Calu3 (cell line): ENCODE results near the gene ANXA4. TPM values are rescaled to one million over a fixed set of nuclear protein-coding genes. Genes with fewer than 3 reads are reported as not detected.

Experiments used
- BruUV-seq: library from RNA; stranded (reverse); fragments of 400-500 nt; replicated peaks from 2 replicates; lab custom pipeline; 2021; lab: Mats Ljungman, UMichigan
- CTCF ChIA-PET: fragments of 300-600 bp; sonication (Branson Sonifier 250); formaldehyde crosslinking; loops from one replicate; lab custom pipeline; 2022; ENCODE audit warnings: antibody characterized with exemption; lab: Charles Lee
- DNase-seq: peaks from one replicate; pipeline ENCODE4 v3.0.0; 2022
- H3K27ac Mint-ChIP-seq: one replicate; pipeline ENCODE4 v1.8.0; 2022; ENCODE audit warnings: mixed read lengths; ENCODE audit not compliant: unreplicated experiment
- H3K27me3 Mint-ChIP-seq: one replicate; pipeline ENCODE4 v1.8.0; 2022; ENCODE audit warnings: mixed read lengths; ENCODE audit not compliant: unreplicated experiment
- H3K36me3 Mint-ChIP-seq: one replicate; pipeline ENCODE4 v1.8.0; 2022; ENCODE audit warnings: mild to moderate bottlenecking, moderate library complexity, mixed read lengths; ENCODE audit not compliant: insufficient read depth, unreplicated experiment
- H3K4me1 Mint-ChIP-seq: one replicate; pipeline ENCODE4 v1.8.0; 2022; ENCODE audit warnings: mild to moderate bottlenecking, low read depth, mixed read lengths; ENCODE audit not compliant: unreplicated experiment
- H3K4me3 Mint-ChIP-seq: one replicate; pipeline ENCODE4 v1.8.0; 2022; ENCODE audit warnings: mild to moderate bottlenecking, low read depth, moderate library complexity, mixed read lengths; ENCODE audit not compliant: unreplicated experiment
- H3K9me3 Mint-ChIP-seq: one replicate; pipeline ENCODE4 v1.8.0; 2022; ENCODE audit warnings: low read depth, mixed read lengths; ENCODE audit not compliant: unreplicated experiment
- intact Hi-C: fragments of 100-400 bp; cut with micrococcal nuclease; formaldehyde crosslinking; loops from one replicate; pipeline ENCODE4 v1.10.0; 2022; ENCODE audit not compliant: unreplicated experiment
- total RNA-seq: library from RNA; stranded (reverse); gene quantifications from 2 replicates; pipeline ENCODE4 v1.2.3, GENCODE V29; 2022
- TF ChIP-seq, protein P1 (sequence below): fragments of 200-600 bp; IDR thresholded peaks from one replicate; pipeline ENCODE4 v1.8.0; 2022; ENCODE audit warnings: antibody characterized with exemption; ENCODE audit not compliant: unreplicated experiment

Gene ANXA4
- total RNA-seq, 1 experiment from 2014 or later = 1,439 TPM

DNA sequence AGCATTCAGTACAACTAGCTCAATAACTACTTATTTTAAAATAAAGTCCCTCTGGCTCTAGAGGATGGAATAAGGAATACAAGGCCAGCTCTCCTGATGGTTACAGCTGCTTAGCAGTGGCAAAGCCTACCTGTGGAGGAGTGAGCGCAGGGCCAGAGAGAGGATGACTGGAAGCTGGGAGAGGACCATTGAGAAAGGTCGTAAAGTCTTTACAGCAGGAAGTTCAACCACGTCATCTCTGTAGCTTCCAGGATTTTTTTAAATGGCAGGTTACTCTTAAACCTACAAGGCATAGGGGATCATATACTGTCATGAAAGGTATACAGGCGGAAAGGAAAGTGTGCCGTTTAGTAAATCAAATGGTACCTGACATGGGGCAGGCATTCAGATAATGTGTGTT lies 26.3 kb downstream of the ANXA4 start:
- TF ChIP-seq, protein P1, sequence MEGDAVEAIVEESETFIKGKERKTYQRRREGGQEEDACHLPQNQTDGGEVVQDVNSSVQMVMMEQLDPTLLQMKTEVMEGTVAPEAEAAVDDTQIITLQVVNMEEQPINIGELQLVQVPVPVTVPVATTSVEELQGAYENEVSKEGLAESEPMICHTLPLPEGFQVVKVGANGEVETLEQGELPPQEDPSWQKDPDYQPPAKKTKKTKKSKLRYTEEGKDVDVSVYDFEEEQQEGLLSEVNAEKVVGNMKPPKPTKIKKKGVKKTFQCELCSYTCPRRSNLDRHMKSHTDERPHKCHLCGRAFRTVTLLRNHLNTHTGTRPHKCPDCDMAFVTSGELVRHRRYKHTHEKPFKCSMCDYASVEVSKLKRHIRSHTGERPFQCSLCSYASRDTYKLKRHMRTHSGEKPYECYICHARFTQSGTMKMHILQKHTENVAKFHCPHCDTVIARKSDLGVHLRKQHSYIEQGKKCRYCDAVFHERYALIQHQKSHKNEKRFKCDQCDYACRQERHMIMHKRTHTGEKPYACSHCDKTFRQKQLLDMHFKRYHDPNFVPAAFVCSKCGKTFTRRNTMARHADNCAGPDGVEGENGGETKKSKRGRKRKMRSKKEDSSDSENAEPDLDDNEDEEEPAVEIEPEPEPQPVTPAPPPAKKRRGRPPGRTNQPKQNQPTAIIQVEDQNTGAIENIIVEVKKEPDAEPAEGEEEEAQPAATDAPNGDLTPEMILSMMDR = no peak
- no peak for DNase-seq
- intact Hi-C loops = no loop called here
- H3K4me1 Mint-ChIP-seq = peaks cover 98% of the 10 kb centered on the region
- peak overlapping the region; percentile 97 for H3K27ac Mint-ChIP-seq
- no peaks in the 10 kb centered on the region for H3K9me3 Mint-ChIP-seq
- H3K4me3 Mint-ChIP-seq = peak overlapping the region; percentile 46
- H3K27me3 Mint-ChIP-seq = no peaks in the 10 kb centered on the region
- BruUV-seq = no TSS peak
- CTCF ChIA-PET = interaction anchor here (0.9 to 2.0 kb wide), 2 partner anchors 9 to 44 kb away, joined by 3 to 6 read pairs; no protein-coding TSS in a partner anchor
- H3K36me3 Mint-ChIP-seq = peaks cover 92% of the 10 kb centered on the region

DNA sequence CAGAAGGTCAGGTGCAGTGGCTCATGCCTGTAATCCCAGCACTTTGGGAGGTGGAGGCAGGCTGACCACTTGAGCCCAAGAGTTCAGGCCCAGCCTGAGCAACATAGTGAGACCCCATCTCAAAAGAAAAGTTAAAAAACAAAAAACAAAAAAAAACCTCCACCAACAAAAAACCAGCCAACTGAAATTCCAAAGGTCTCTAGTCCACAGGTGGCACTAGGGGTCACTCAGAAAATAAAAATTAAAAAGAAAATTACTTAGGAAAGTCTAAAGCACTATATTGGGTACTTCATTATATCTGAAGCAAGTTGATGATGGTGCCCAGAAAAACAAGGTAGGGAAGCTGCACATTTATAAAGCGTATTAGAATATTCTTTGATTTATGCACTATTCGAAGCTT lies 26.9 kb downstream of the ANXA4 start:
- Mint-ChIP-seq H3K36me3 (peaks cover 90% of the 10 kb centered on the region), H3K9me3 (no peaks in the 10 kb centered on the region), H3K4me1 (peaks cover 98% of the 10 kb centered on the region), H3K4me3 (peak overlapping the region; percentile 46), H3K27me3 (no peaks in the 10 kb centered on the region), H3K27ac (peak overlapping the region; percentile 97)
- BruUV-seq = no TSS peak
- intact Hi-C loops = no loop called here
- no peak for DNase-seq
- TF ChIP-seq, protein P1 = no peak
- CTCF ChIA-PET = no interaction called here

DNA sequence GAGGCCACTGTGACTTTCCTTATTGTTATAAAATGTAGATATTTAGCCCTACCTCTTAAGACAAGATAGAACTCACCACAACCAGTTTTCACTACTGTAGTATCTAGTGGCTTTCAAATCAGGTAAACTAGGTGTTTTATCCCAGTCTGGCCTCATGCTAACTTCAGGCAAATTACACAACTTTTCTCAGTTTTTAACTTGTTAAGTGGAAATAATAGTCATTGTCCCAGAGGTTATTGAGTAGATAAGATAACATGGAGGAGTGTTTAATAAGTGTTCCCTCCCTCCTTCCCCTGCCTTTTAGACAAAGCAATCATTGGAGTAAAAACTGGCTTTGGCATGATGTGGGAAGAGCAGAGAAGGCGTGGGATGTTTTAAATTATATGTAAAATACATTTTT lies 27.3 kb downstream of the ANXA4 start:
- intact Hi-C loops = no loop called here
- no peaks in the 10 kb centered on the region for H3K27me3 Mint-ChIP-seq
- no peak for DNase-seq
- CTCF ChIA-PET = no interaction called here
- BruUV-seq = no TSS peak
- H3K4me3 Mint-ChIP-seq = peak overlapping the region; percentile 46
- peak overlapping the region; percentile 97 for H3K27ac Mint-ChIP-seq
- H3K36me3 Mint-ChIP-seq = peaks cover 90% of the 10 kb centered on the region
- no peaks in the 10 kb centered on the region for H3K9me3 Mint-ChIP-seq
- TF ChIP-seq, protein P1 = no peak
- peaks cover 98% of the 10 kb centered on the region for H3K4me1 Mint-ChIP-seq

DNA sequence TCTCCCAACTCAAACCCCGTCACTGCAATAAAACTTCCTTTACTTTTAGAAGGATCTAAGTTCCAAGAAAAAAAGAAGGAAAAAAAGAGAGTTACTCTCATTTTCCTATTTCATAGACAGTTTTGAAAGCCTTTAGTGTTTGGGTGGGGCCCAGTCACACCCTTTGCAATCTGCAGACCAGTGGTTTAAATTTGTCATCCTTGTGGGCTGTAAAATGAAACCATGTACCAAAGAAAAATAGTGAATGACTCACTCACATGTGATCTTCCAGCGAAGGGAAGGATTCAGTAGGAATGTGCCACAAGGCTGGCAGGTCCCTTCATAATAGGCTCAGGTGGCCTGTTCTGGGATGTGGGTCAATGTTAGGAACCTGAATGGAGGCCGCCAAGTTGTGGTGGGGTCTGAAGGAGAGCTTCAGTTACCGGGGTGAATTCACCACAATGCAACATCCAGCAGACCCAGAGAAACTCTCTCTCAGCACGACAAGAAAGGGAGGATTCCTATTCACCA lies 28.3 kb downstream of the ANXA4 start:
- Mint-ChIP-seq H3K4me1 (peaks cover 98% of the 10 kb centered on the region), H3K27ac (peak overlapping the region; percentile 97), H3K9me3 (no peaks in the 10 kb centered on the region), H3K27me3 (no peaks in the 10 kb centered on the region), H3K4me3 (peak overlapping the region; percentile 45), H3K36me3 (peaks cover 90% of the 10 kb centered on the region)
- peak; percentile 63 for DNase-seq
- intact Hi-C loops = no loop called here
- BruUV-seq = no TSS peak
- CTCF ChIA-PET = interaction anchor here (0.7 kb wide), 1 partner anchor 286 kb away, joined by 4 read pairs; no protein-coding TSS in a partner anchor
- TF ChIP-seq, protein P1 = no peak
